ENCODE data around the gene FOXO4.

DNA sequence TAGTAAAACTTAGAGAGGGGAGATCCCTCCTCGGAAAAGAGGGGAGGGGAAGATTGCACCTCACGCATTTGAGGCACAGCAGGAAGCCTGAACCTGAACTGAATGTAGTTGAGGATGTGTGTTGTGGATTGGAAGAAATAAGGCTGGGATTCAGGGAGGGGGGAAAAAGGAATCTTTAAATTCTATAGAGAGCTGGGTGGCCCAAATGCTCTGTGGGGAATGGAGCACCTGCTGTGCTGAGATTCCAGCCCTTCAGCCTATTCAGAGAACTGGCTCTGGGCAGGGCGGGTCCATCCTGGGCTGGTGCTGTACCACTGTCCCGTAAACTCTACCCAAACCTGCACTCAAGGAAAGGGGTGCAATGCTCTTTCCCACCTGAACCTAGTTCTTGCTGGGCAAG lies 4.1 kb downstream of the FOXO4 start:
- TF ChIP-seq, protein P1, sequence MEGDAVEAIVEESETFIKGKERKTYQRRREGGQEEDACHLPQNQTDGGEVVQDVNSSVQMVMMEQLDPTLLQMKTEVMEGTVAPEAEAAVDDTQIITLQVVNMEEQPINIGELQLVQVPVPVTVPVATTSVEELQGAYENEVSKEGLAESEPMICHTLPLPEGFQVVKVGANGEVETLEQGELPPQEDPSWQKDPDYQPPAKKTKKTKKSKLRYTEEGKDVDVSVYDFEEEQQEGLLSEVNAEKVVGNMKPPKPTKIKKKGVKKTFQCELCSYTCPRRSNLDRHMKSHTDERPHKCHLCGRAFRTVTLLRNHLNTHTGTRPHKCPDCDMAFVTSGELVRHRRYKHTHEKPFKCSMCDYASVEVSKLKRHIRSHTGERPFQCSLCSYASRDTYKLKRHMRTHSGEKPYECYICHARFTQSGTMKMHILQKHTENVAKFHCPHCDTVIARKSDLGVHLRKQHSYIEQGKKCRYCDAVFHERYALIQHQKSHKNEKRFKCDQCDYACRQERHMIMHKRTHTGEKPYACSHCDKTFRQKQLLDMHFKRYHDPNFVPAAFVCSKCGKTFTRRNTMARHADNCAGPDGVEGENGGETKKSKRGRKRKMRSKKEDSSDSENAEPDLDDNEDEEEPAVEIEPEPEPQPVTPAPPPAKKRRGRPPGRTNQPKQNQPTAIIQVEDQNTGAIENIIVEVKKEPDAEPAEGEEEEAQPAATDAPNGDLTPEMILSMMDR (conservative IDR thresholded peaks at IDR 0.05), result no peak
- no peak for TF ChIP-seq EZH2 (IDR thresholded peaks at IDR 0.05; ENCODE audit: low read depth)

Data from PC-9 (cell line).